ENCODE data around the gene HOXC11. TPM values are rescaled to one million over a fixed set of nuclear protein-coding genes. Genes with fewer than 3 reads are reported as not detected.

Gene HOXC11
- total and polyA plus RNA-seq, 2 donors (not counting 1 experiment from before 2014, with no cell fraction given): not detected

DNA sequence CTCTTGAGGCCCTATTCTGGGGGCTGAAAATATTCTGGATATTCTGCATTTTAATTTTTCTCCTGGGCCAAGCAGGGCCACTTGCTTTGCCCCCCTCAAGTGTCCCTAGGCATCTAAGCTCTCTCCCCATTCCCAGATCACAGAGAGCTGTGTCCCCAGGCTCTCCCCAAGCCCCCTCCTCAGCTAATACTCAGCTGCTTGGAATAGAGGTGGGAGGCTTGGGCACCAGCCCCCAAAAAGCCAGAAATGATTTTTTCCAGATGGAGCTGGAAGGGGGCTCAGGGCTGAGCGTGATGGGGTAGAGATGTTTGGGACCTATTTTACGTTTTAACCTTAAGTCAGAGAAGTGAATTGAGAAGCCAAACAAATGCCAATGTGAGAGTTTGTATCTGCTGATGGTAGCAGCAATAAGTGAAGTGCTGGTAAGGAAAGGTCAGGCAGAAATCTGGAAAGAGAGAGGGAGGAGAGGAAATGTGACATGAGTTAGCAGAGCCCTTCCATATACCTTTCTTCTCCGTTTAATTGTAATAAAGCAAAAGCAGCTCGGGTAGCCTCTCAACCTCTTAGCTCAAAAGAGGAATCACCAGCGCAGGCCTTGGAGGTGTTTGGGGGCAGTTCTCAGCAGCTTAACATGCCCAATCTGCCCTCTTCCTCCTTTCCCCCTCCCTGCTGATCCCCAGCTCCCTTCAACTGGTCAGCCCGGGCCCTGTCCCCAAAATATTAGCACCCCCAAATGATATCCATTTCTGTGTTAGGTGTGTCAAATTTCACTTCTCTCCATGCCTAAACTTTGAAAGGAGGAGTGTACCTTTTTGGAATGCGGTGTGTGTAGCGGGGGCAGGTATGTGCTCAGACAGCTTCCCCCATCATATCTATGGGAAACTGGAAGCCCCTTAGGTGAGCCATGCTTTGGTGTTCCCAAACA is 50.3 kb downstream of the HOXC11 start:
- no peaks in the 10 kb centered on the region for H3K79me2 ChIP-seq (ENCODE audit: control insufficient read depth, insufficient read depth, low read length)
- no peak overlapping the region for H3K27ac ChIP-seq (ENCODE audit: low read length in 2 of 2)
- no peak overlapping the region for H3K4me3 Mint-ChIP-seq
- H3K9ac ChIP-seq (ENCODE audit: low read length): no peak overlapping the region
- ChIA-PET POLR2A (no interaction called here), CTCF (interaction anchor here (0.7 to 2.1 kb wide), 9 partner anchors 9 to 191 kb away, joined by 3 to 22 read pairs (median 5); partner anchors contain the start of gene HOXC5)
- H3K9me3 Mint-ChIP-seq (ENCODE audit: insufficient read depth): no peaks in the 10 kb centered on the region
- no peak for TF ChIP-seq CTCF (IDR thresholded peaks at IDR 0.05)
- TF ChIP-seq EZH2 (IDR thresholded peaks at IDR 0.05; ENCODE audit: borderline replicate concordance, insufficient read depth, low read depth, low read length, poor library complexity, severe bottlenecking): no peak
- peaks cover 0 to 16% (median 0%) of the 10 kb centered on the region in 3 donors for H3K9me3 ChIP-seq (ENCODE audit: control extremely low read depth in 1 of 3, control insufficient read depth in 2 of 3, insufficient read depth in 1 of 3, low read length in 2 of 3)
- intact Hi-C loops (cut with micrococcal nuclease): no loop called here
- no peak overlapping the region for H3K4me3 ChIP-seq (ENCODE audit: control extremely low read depth in 1 of 5, extremely low read depth in 1 of 5, insufficient read depth in 1 of 5, low read depth in 2 of 5, low read length in 4 of 5)
- H2AFZ ChIP-seq (ENCODE audit: insufficient read depth, low read depth, low read length, poor library complexity, severe bottlenecking): no peak overlapping the region
- no peak overlapping the region for H3K4me2 ChIP-seq (replicated peaks; ENCODE audit: low read depth, low read length, poor library complexity, severe bottlenecking)
- H3K4me1 ChIP-seq (ENCODE audit: control insufficient read depth in 2 of 2, insufficient read depth in 2 of 2, low read length in 2 of 2): peaks cover 6 to 20% of the 10 kb centered on the region in 2 donors
- peaks cover 66% of the 10 kb centered on the region for H3K27me3 Mint-ChIP-seq
- peak; percentile 8 for DNase-seq
- H3K27me3 ChIP-seq (replicated peaks in 1 of 4; ENCODE audit: control extremely low read depth in 1 of 4, control insufficient read depth in 3 of 4, insufficient read depth in 4 of 4, low read length in 3 of 4): peaks cover 0 to 91% (median 74%) of the 10 kb centered on the region in 4 experiments
- no peak for ATAC-seq (ENCODE audit: low read depth)
- 61% methylated on average over 2 of the region's 8 CpGs for WGBS (ENCODE audit: insufficient coverage)
- H3K27ac Mint-ChIP-seq: no peak overlapping the region
- no peaks in the 10 kb centered on the region for H4K20me1 ChIP-seq (ENCODE audit: control insufficient read depth, insufficient read depth, low read length, poor library complexity, severe bottlenecking)
- peaks cover 18% of the 10 kb centered on the region for H3K4me1 Mint-ChIP-seq
- H3K36me3 ChIP-seq (replicated peaks in 1 of 2; ENCODE audit: control extremely low read depth in 1 of 2, control insufficient read depth in 1 of 2, extremely low read depth in 1 of 2, insufficient read depth in 2 of 2, low read length in 1 of 2): no peaks in the 10 kb centered on the region

GRCh38 chr12:54024127-54024526 is 51.2 kb downstream of the HOXC11 start:
- no peak overlapping the region for H3K9ac ChIP-seq (ENCODE audit: low read length)
- WGBS (ENCODE audit: insufficient coverage): 48% methylated on average over 14 of the region's 17 CpGs
- no peak overlapping the region for H2AFZ ChIP-seq (ENCODE audit: insufficient read depth, low read depth, low read length, poor library complexity, severe bottlenecking)
- H4K20me1 ChIP-seq (ENCODE audit: control insufficient read depth, insufficient read depth, low read length, poor library complexity, severe bottlenecking): no peaks in the 10 kb centered on the region
- peaks cover 17% of the 10 kb centered on the region for H3K4me1 Mint-ChIP-seq
- no peaks in the 10 kb centered on the region for H3K79me2 ChIP-seq (ENCODE audit: control insufficient read depth, insufficient read depth, low read length)
- H3K4me3 Mint-ChIP-seq: no peak overlapping the region
- H3K36me3 ChIP-seq (replicated peaks in 1 of 2; ENCODE audit: control extremely low read depth in 1 of 2, control insufficient read depth in 1 of 2, extremely low read depth in 1 of 2, insufficient read depth in 2 of 2, low read length in 1 of 2): no peaks in the 10 kb centered on the region
- peaks cover 0 to 16% (median 0%) of the 10 kb centered on the region in 3 donors for H3K9me3 ChIP-seq (ENCODE audit: control extremely low read depth in 1 of 3, control insufficient read depth in 2 of 3, insufficient read depth in 1 of 3, low read length in 2 of 3)
- H3K27me3 ChIP-seq (replicated peaks in 1 of 4; ENCODE audit: control extremely low read depth in 1 of 4, control insufficient read depth in 3 of 4, insufficient read depth in 4 of 4, low read length in 3 of 4): peaks cover 0 to 92% (median 79%) of the 10 kb centered on the region in 4 experiments
- H3K27me3 Mint-ChIP-seq: peaks cover 71% of the 10 kb centered on the region
- H3K27ac Mint-ChIP-seq: no peak overlapping the region
- ChIA-PET POLR2A (interaction anchor here (0.6 kb wide), 1 partner anchor 185 kb away, joined by 5 read pairs; no protein-coding TSS in a partner anchor), CTCF (interaction anchor here (1.2 to 2.1 kb wide), 8 partner anchors 9 to 190 kb away, joined by 3 to 22 read pairs (median 5); partner anchors contain the start of gene HOXC5)
- H3K27ac ChIP-seq (ENCODE audit: low read length in 2 of 2): no peak overlapping the region
- H3K4me2 ChIP-seq (replicated peaks; ENCODE audit: low read depth, low read length, poor library complexity, severe bottlenecking): no peak overlapping the region
- H3K4me3 ChIP-seq (ENCODE audit: control extremely low read depth in 1 of 5, extremely low read depth in 1 of 5, insufficient read depth in 1 of 5, low read depth in 2 of 5, low read length in 4 of 5): no peak overlapping the region
- no peak for TF ChIP-seq EZH2 (IDR thresholded peaks at IDR 0.05; ENCODE audit: borderline replicate concordance, insufficient read depth, low read depth, low read length, poor library complexity, severe bottlenecking)
- TF ChIP-seq CTCF (IDR thresholded peaks at IDR 0.05): no peak
- no peaks in the 10 kb centered on the region for H3K9me3 Mint-ChIP-seq (ENCODE audit: insufficient read depth)
- ATAC-seq (ENCODE audit: low read depth): no peak
- no peak for DNase-seq
- peaks cover 0 to 23% of the 10 kb centered on the region in 2 donors for H3K4me1 ChIP-seq (ENCODE audit: control insufficient read depth in 2 of 2, insufficient read depth in 2 of 2, low read length in 2 of 2)
- intact Hi-C loops (cut with micrococcal nuclease): no loop called here
